Stimulated activated naive B cell treated with anti-CD40 and anti-IgM and Interleukin-4, amounts not matched to agents 10 μg/mL and 1 μg/mL and 100 μg/mL, for 72 hours (primary cell): ENCODE results near the gene SURF4.
"Not testable (repeated sequence)": the region's sequence is repeated elsewhere in the genome, so short reads cannot be mapped to it uniquely, and the experiment has no call there.

ENCODE experiments used
- ATAC-seq, 2 donors: fragments of 150-1000 bp; cut with Tn5 transposase; replicated peaks; 2 replicates each; pipeline ENCODE4 v1.10.0; 2021; ENCODE audit warnings: moderate library complexity in 1 of 2
- DNase-seq: peaks from one replicate; pipeline ENCODE4 v3.0.0; 2021
- H3K27ac Mint-ChIP-seq: one replicate; pipeline ENCODE4 v1.8.0; 2022; ENCODE audit warnings: mild to moderate bottlenecking, mixed read lengths
- H3K27me3 Mint-ChIP-seq, 2 donors: one replicate each; pipeline ENCODE4 v1.8.0; 2022; ENCODE audit warnings: mixed read lengths in 2 of 2
- H3K36me3 Mint-ChIP-seq, 2 donors: one replicate each; pipeline ENCODE4 v1.8.0; 2022; ENCODE audit warnings: mixed read lengths in 2 of 2, mild to moderate bottlenecking in 1 of 2
- H3K4me1 Mint-ChIP-seq, 2 donors: one replicate each; pipeline ENCODE4 v1.8.0; 2022; ENCODE audit warnings: mixed read lengths in 2 of 2, mild to moderate bottlenecking in 1 of 2
- H3K4me3 Mint-ChIP-seq, 2 donors: one replicate each; pipeline ENCODE4 v1.8.0; 2022; ENCODE audit warnings: mild to moderate bottlenecking in 2 of 2, mixed read lengths in 2 of 2, moderate library complexity in 1 of 2
- H3K9me3 Mint-ChIP-seq, 2 donors: one replicate each; pipeline ENCODE4 v1.8.0; 2022; ENCODE audit warnings: mixed read lengths in 2 of 2, mild to moderate bottlenecking in 1 of 2

The SURF4 gene

DNA sequence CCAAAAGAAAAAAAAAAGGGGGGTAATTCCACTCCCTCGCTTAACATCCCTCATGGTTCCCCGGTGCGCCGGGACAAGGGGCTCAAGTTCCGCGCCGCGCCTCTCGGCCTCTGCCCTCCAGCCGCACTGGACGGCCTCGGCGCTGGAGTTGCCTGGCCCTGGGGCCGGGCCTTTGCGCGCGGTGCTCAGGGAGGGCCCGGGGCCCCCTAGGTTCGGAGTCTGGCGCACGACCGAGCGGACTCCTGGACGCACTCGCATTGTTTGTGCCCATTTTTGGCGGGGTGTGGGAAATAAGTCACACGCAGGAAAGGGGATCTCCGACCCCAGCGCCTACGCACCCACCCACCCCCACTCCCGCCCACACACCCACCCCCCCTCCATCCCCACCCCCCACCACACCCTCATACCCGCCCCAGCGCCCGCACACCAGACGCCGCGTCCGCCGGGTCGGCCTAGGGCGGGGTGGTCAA lies 28.3 kb downstream of the SURF4 start:
- Mint-ChIP-seq H3K9me3 (no peaks in the 10 kb centered on the region), H3K27me3 (no peaks in the 10 kb centered on the region), H3K36me3 (peaks cover 43 to 71% of the 10 kb centered on the region in 2 donors), H3K27ac (peak overlapping the region; percentile 100), H3K4me3 (peak overlapping the region; percentile 97 to 99), H3K4me1 (peaks cover 31 to 69% of the 10 kb centered on the region in 2 donors)
- ATAC-seq: peak; percentile 59 to 65
- DNase-seq: peak; percentile 52

DNA sequence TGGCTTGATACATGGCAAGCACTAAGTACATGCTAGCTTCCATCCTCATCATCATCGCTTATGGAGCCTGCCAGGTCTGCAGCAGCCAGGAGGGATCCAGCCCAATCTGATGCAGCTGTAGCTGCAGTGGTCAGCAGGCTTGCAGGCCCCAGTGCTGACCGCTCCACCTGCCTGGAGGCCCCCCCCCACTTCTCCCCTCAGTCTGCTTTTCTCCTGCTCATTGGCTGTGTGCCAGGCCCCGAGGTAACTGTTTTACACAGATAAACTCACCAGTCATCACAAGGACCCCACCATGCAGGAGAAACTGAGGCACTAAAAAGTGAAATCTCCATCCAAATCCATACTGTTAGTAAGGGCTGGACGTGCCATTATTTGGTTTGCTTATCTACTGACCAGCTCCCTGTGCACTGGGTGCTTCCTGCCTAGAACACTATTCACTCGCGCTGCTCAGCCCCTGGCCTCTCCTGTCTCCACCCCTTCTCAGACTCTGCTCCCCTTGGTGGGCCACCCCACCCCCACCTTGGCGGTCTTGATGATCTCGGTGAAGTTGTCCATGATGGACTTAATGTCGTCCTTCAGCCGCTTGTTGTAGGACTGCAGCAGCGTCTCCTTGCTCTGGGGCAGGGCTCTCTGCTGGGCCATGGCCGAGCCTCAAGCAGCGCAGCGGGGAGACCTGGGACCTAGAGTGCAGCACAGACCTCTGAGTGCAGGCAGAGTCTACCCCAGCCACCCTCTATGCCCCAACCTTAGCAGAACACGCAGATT lies 29.7 kb downstream of the SURF4 start:
- no peak for ATAC-seq
- Mint-ChIP-seq H3K36me3 (peaks cover 46 to 72% of the 10 kb centered on the region in 2 donors), H3K27ac (peak overlapping the region; percentile 100), H3K27me3 (no peaks in the 10 kb centered on the region), H3K4me1 (peaks cover 39 to 75% of the 10 kb centered on the region in 2 donors), H3K4me3 (peak overlapping the region; percentile 97 to 99), H3K9me3 (no peaks in the 10 kb centered on the region)
- DNase-seq: no peak

DNA sequence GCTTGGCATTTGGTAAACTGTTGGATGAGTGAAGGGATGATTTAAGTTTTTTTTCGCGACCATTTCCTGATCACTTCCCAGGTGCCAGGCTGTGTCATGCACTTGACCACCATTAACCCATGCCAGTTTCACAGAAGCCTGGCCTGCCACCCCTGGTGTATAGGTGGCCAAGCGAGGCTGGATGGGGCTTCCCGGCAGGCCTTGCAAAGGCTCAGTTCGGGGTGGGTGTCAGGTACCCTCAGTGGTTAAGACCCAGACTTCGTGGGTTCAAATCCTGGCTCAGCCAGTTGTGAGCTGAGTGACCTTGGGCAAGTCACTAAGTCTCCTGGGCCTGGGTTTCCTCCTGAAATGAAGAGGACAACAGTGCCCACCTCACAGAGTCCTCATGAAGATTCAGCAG lies 30.3 kb downstream of the SURF4 start:
- Mint-ChIP-seq H3K27ac (no peak overlapping the region), H3K27me3 (no peaks in the 10 kb centered on the region), H3K4me3 (no peak overlapping the region), H3K36me3 (peaks cover 51 to 77% of the 10 kb centered on the region in 2 donors), H3K4me1 (peaks cover 45 to 81% of the 10 kb centered on the region in 2 donors), H3K9me3 (no peaks in the 10 kb centered on the region)
- ATAC-seq (no peak), DNase-seq (no peak)

DNA sequence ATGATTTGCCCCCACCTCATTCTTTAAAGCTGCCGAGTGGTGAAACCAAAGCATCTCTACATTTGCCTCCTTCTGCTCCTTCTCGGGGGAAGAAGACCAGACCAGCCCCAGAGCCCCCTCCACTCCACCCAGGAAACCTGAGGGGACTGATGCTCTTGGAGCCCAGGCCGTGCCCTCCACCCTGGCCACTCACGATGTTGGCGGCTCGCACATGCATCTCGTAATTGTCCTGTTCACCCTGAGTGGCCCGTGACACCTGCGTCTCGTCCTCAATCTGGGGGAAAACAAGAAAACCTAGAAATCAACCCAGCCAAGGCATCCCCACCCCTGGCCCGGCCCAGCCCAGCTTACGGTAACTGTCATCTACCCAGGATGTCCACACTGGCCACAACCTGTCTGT lies 30.9 kb downstream of the SURF4 start:
- H3K9me3 Mint-ChIP-seq: peaks cover 0 to 2% of the 10 kb centered on the region in 2 donors
- H3K27me3 Mint-ChIP-seq: no peaks in the 10 kb centered on the region
- ATAC-seq (no peak), DNase-seq (no peak)
- peaks cover 54 to 77% of the 10 kb centered on the region in 2 donors for H3K36me3 Mint-ChIP-seq
- H3K4me3 Mint-ChIP-seq: no peak overlapping the region
- H3K4me1 Mint-ChIP-seq: peaks cover 49 to 82% of the 10 kb centered on the region in 2 donors
- H3K27ac Mint-ChIP-seq: peak overlapping the region; percentile 25

DNA sequence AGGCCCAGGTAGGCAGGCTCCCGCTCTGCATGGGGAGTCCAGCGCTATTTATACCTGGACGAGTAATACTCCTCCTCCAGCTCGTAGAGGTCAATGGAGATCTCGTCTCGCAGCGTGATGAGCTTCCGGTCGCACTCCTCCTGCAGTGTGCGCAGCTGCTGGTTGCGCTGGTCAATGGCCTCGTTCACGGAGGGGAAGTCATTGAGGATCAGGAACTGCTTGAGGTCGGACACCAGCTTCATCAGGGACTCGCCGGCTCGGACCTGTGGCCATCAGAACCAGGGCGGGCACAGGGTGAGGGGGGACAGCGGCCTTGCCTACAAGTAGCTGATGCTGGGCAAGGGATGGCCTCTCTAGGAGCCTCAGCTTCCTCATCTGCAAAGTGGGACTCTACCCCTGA lies 31.8 kb downstream of the SURF4 start:
- no peak overlapping the region for H3K27ac Mint-ChIP-seq
- no peak overlapping the region for H3K4me3 Mint-ChIP-seq
- ATAC-seq (no peak), DNase-seq (no peak)
- H3K9me3 Mint-ChIP-seq: peaks cover 0 to 4% of the 10 kb centered on the region in 2 donors
- peaks cover 55 to 77% of the 10 kb centered on the region in 2 donors for H3K36me3 Mint-ChIP-seq
- peaks cover 54 to 82% of the 10 kb centered on the region in 2 donors for H3K4me1 Mint-ChIP-seq
- no peaks in the 10 kb centered on the region for H3K27me3 Mint-ChIP-seq

DNA sequence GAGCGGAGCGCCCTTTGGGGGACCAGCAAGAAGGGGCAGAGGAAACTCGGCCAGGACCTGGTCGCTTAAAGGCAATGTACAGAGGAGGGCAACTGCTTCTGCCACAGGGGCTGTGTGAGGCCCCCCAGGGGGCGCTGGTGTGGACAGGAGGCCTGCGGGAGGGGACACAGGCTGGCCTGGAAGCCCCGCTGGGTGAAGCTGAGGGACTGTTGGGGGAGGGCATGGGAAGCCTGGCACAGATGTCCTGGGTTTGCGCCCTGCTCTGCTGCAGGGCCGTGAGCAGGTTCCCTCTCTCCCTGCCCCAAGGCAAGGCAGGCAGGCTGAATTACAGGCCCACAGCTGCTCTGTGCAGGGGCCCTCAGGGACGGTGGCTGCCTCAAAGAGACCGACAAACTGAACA lies 33.3 kb downstream of the SURF4 start:
- DNase-seq (no peak), ATAC-seq (no peak)
- peak overlapping the region; percentile 86 for H3K27ac Mint-ChIP-seq
- H3K9me3 Mint-ChIP-seq: peaks cover 0 to 4% of the 10 kb centered on the region in 2 donors
- no peaks in the 10 kb centered on the region for H3K27me3 Mint-ChIP-seq
- H3K4me3 Mint-ChIP-seq: no peak overlapping the region
- H3K36me3 Mint-ChIP-seq: peaks cover 47 to 74% of the 10 kb centered on the region in 2 donors
- peaks cover 49 to 81% of the 10 kb centered on the region in 2 donors for H3K4me1 Mint-ChIP-seq

DNA sequence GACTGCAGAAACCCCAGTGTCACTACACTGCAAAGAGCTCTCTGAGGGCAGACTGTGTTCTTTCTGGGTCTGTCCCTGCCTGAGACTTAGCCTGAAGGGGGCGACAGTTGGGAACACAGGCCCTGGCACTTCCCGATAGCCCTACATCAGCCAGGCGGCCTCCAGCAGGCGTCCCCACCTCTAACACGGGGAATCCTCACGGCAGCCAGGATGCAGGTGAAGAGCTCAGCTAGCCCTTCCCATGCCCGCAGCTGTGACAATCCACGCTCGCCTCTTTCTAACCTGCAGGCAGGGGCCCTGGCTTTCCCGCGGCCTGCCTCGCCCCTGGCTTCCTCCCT lies 33.8 kb downstream of the SURF4 start:
- peaks cover 0 to 4% of the 10 kb centered on the region in 2 donors for H3K9me3 Mint-ChIP-seq

DNA sequence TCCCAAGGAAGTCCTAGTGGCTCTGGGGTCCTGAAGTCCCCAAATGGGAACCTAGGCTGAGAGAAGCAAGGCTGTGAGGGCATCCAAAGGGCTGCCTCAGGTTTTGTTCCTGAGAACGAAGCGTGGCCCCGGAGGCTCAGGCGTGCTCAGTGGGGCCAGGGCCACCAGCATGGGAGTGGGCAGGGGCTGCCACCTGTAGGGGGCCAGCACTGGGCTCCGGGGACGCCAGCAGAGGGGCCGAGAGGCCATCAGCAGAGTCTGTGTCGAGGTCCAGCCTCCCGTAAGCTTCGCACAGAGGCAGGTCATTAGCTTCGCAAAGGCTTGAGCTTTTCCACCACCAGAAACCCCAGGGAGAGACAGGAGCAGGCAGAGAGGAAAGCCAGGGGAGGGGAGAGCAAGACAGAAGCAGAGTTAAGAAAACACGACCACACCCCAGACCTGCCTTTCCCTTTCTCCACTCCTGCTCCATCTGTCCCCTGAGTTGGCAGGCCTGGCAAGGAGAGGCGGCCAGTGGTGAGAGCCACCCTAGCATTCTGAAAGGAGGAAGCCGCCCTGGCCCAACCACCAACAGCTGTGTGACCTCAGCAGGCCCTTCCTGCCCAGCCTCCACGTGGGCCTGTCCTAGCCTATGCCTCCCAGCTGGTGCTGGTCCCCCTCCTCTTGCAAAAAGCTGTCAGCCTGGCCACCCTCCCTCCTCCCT lies 34.3 kb downstream of the SURF4 start:
- H3K9me3 Mint-ChIP-seq: peaks cover 0 to 4% of the 10 kb centered on the region in 2 donors
- H3K27me3 Mint-ChIP-seq: no peaks in the 10 kb centered on the region
- peaks cover 47 to 68% of the 10 kb centered on the region in 2 donors for H3K36me3 Mint-ChIP-seq
- peaks cover 46 to 83% of the 10 kb centered on the region in 2 donors for H3K4me1 Mint-ChIP-seq
- no peak for DNase-seq
- peak overlapping the region; percentile 86 for H3K27ac Mint-ChIP-seq
- peak; percentile 60 to 65 for ATAC-seq
- H3K4me3 Mint-ChIP-seq: peak overlapping the region in 1 of 2 donors; percentile 19

More for the DNA sequence above, 33.8 kb downstream of the SURF4 start:
- peak overlapping the region in 1 of 2 donors; percentile 19 for H3K4me3 Mint-ChIP-seq
- H3K36me3 Mint-ChIP-seq: peaks cover 47 to 72% of the 10 kb centered on the region in 2 donors
- H3K27ac Mint-ChIP-seq: peak overlapping the region; percentile 86
- H3K4me1 Mint-ChIP-seq: peaks cover 47 to 83% of the 10 kb centered on the region in 2 donors
- no peak for ATAC-seq
- DNase-seq: no peak
- no peaks in the 10 kb centered on the region for H3K27me3 Mint-ChIP-seq

DNA sequence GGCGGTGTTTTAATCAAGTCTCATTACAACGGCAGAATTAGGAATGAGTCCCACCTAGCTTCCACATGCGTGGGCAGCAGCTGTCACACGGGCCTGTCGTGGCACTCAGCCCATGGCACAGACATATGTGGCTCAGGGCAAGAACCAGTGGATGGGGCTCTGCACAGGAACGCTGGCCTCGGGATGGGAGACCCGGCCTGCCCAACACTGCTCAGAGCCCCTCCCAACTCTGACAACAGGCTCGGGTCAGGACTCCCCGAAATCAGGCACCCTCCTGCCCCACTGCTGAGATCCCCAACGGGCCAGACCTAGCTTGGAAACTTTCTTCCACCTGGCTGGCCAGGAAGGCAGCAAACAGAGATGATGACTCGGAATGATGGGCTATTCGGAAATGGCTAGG lies 34.9 kb downstream of the SURF4 start:
- Mint-ChIP-seq H3K27me3 (no peaks in the 10 kb centered on the region), H3K4me3 (no peak overlapping the region), H3K36me3 (peaks cover 49 to 68% of the 10 kb centered on the region in 2 donors), H3K27ac (peak overlapping the region; percentile 92), H3K9me3 (peaks cover 0 to 4% of the 10 kb centered on the region in 2 donors), H3K4me1 (peaks cover 45 to 81% of the 10 kb centered on the region in 2 donors)
- ATAC-seq (no peak), DNase-seq (no peak)

DNA sequence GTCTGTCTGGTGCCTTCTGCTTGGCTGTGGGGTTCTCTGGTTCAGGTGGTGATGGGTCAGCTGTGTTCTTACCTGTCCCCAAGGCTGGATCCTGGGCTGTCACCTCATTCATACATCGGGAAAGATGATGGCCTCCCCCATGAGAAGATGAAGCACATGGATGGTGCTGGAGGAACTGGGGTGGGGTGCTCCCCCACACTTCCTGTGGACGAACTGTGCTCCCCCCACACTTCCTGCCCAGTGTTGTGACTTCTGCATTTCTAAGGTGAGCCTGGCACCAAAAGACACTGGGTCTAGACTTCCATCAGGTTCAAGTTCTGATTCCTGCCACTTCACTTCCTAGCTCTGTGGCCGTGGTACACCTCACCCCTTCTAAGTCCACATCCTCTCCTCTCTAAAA lies 35.6 kb downstream of the SURF4 start:
- ATAC-seq (no peak), DNase-seq (no peak)
- H3K27ac Mint-ChIP-seq: peak overlapping the region; percentile 92
- no peaks in the 10 kb centered on the region for H3K27me3 Mint-ChIP-seq
- peaks cover 47 to 79% of the 10 kb centered on the region in 2 donors for H3K4me1 Mint-ChIP-seq
- H3K36me3 Mint-ChIP-seq: peaks cover 52 to 72% of the 10 kb centered on the region in 2 donors
- no peak overlapping the region for H3K4me3 Mint-ChIP-seq
- H3K9me3 Mint-ChIP-seq: peaks cover 0 to 4% of the 10 kb centered on the region in 2 donors

DNA sequence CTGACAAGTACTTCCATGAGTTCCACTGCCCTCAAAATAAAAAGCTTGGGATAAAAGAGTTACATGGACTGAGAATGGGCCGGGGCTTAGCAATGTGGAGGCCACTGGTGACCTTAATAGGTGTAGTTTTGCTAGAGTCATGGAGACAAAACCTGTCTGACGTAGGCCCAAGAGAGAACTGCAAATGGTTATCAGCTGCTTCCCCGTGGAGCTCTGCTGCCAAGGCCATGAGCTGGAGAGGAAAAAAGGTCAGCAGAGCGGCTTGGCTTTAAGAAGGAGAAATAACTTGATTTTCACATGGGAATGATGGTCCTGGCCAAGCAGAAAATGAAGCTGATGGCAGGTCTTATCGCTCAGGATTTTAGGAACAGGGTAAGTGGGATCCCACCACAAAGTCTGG lies 36.2 kb downstream of the SURF4 start:
- peaks cover 47 to 78% of the 10 kb centered on the region in 2 donors for H3K4me1 Mint-ChIP-seq
- H3K36me3 Mint-ChIP-seq: peaks cover 48 to 71% of the 10 kb centered on the region in 2 donors
- H3K4me3 Mint-ChIP-seq: peak overlapping the region in 1 of 2 donors; percentile 37
- H3K9me3 Mint-ChIP-seq: peaks cover 0 to 4% of the 10 kb centered on the region in 2 donors
- peak overlapping the region; percentile 92 for H3K27ac Mint-ChIP-seq
- no peaks in the 10 kb centered on the region for H3K27me3 Mint-ChIP-seq
- DNase-seq (no peak), ATAC-seq (no peak)

DNA sequence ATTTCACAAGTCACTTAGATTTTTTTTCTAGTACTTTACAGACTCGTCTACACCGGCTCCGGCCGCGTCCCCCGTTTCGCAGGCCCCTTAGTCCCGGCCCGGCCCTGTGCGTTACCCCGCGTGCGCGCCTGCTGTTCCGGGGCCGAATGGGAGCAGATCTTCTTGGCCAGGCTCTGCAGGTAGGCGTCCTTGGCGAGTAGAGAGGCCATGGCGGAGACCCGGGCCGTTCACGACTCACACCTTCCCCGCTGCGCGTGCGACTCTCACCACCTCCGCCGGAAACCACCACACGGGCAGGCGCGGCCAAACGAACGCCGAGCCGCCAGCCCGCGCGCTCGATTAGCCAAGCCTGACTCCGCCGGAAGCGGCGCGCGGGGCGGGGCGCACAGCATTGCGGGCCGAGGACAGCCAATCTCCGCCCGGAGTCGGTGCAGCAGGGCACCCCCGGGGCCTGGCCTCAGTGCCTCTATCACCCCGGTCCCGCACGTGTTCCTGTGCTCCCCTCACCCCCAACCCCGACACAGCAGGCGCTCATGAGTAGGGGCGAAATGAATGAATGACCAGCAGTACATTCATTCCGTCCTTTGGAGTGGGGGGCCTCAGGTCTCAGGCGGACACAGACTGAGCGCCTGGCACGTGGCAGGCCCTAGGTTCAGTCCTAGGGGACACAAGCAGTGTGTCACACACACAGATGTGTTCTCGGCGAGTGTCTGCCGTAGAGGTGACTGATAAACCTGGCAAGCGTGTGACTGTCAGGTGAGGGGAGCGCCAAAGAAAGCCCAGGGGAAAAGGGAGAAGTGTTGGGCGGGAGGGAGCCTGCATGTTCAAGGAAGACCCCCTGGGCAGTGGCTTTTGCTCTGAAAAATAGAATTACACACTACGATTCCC lies 39.7 kb downstream of the SURF4 start, which contains the start of gene SURF6:
TSS of gene SURF6 (minus strand) at position 265 of the 888 bp plus-strand sequence. CDS start at position 209, 56 bp downstream.
- peak within 1 kb of the TSS; percentile 94 to 97 for H3K4me3 Mint-ChIP-seq
- peaks cover 0 to 4% of the 10 kb centered on the region in 2 donors for H3K9me3 Mint-ChIP-seq

DNA sequence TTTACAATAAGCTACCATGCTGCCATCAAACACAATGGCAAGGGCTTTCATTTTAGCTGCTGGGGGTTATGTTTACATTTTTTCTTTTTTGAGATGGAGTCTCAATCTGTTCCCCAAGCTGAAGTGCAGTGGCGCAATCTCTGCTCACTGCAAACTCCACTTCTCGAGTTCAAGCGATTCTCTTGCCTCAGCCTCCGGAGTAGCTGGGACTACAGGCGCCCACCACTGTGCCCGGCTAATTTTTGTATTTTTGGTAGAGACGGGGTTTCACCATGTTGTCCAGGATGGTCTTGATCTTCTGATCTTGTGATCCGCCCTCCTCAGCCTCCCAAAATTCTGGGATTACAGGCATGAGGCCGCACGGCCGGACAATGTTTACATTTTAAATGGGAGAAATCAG lies 41.0 kb downstream of the SURF4 start:
- ATAC-seq, H3K9me3 Mint-ChIP-seq, H3K27me3 Mint-ChIP-seq, DNase-seq: not testable (repeated sequence)
- H3K27ac Mint-ChIP-seq: peak overlapping the region; percentile 90
- H3K4me1 Mint-ChIP-seq: peaks cover 33 to 83% of the 10 kb centered on the region in 2 donors
- peaks cover 51 to 68% of the 10 kb centered on the region in 2 donors for H3K36me3 Mint-ChIP-seq
- peak overlapping the region; percentile 94 to 97 for H3K4me3 Mint-ChIP-seq

More for the DNA sequence above, 39.7 kb downstream of the SURF4 start, which contains the start of gene SURF6:
- Mint-ChIP-seq H3K4me1 (peaks cover 42 to 84% of the 10 kb centered on the region in 2 donors), H3K27ac (peak within 1 kb of the TSS; percentile 98), H3K36me3 (peaks cover 52 to 74% of the 10 kb centered on the region in 2 donors), H3K27me3 (no peaks in the 10 kb centered on the region)
- peak; percentile 94 to 96 for ATAC-seq
- peak; percentile 93 for DNase-seq
